ENCODE results near the gene OR6B1. TPM values are rescaled to one million over a fixed set of nuclear protein-coding genes. Genes with fewer than 3 reads are reported as not detected.

The OR6B1 gene
- total RNA-seq (2014; rRNA removed), result not detected in 2 replicates
- polyA plus RNA-seq (2012), result not detected

- DNase-seq (ENCODE audit: low read depth), result no peak
Observed at GRCh38 chr7:144000020-144000419, at the start of gene OR6B1. Gene OR6B1 (plus strand): TSS chr7:144000320. CDS start chr7:144003997, 3,677 bp downstream.

GRCh38 chr7:143953421-143953820, 46.7 kb upstream of the OR6B1 start:
- DNase-seq (ENCODE audit: low read depth), result no peak

- DNase-seq (ENCODE audit: low read depth), result no peak
Observed at GRCh38 chr7:143954135-143954534, 46.0 kb upstream of the OR6B1 start.

- DNase-seq (ENCODE audit: low read depth), result no peak
Observed at GRCh38 chr7:143954544-143954943, 45.6 kb upstream of the OR6B1 start, which contains the start of gene OR2F1. Gene OR2F1 (plus strand): TSS chr7:143954844. CDS start chr7:143959971, 5,127 bp downstream.

- peak; percentile 13 for DNase-seq (ENCODE audit: low read depth)
Observed at GRCh38 chr7:143958781-143959180, 41.3 kb upstream of the OR6B1 start.

GRCh38 chr7:143960813-143961610, 39.1 kb upstream of the OR6B1 start:
- peak; percentile 19 for DNase-seq (ENCODE audit: low read depth)

GRCh38 chr7:143965280-143965679, 34.8 kb upstream of the OR6B1 start:
- no peak for DNase-seq (ENCODE audit: low read depth)

- no peak for DNase-seq (ENCODE audit: low read depth)
Observed at GRCh38 chr7:143967398-143967797, 32.7 kb upstream of the OR6B1 start.

GRCh38 chr7:143973870-143974416, 26.2 kb upstream of the OR6B1 start:
- no peak for DNase-seq (ENCODE audit: low read depth)

- no peak for DNase-seq (ENCODE audit: low read depth)
Observed at GRCh38 chr7:143974459-143974858, 25.7 kb upstream of the OR6B1 start.

GRCh38 chr7:143975617-143976016, 24.5 kb upstream of the OR6B1 start:
- DNase-seq (ENCODE audit: low read depth), result peak; percentile 55

- peak; percentile 92 for DNase-seq (ENCODE audit: low read depth)
Observed at GRCh38 chr7:143978585-143978984, 21.5 kb upstream of the OR6B1 start.

- peak; percentile 95 for DNase-seq (ENCODE audit: low read depth)
Observed at GRCh38 chr7:143979359-143979758, 20.8 kb upstream of the OR6B1 start.

- DNase-seq (ENCODE audit: low read depth), result no peak
Observed at GRCh38 chr7:143979998-143980397, 20.1 kb upstream of the OR6B1 start.

GRCh38 chr7:143980746-143981510, 19.2 kb upstream of the OR6B1 start:
- no peak for DNase-seq (ENCODE audit: low read depth)

GRCh38 chr7:143983960-143984359, 16.2 kb upstream of the OR6B1 start:
- no peak for DNase-seq (ENCODE audit: low read depth)

- no peak for DNase-seq (ENCODE audit: low read depth)
Observed at GRCh38 chr7:143987513-143987912, 12.6 kb upstream of the OR6B1 start.

- DNase-seq (ENCODE audit: low read depth), result no peak
Observed at GRCh38 chr7:143988976-143989745, 11.0 kb upstream of the OR6B1 start.

- no peak for DNase-seq (ENCODE audit: low read depth)
Observed at GRCh38 chr7:143992670-143993069, 7.5 kb upstream of the OR6B1 start.

GRCh38 chr7:143993924-143994323, 6.2 kb upstream of the OR6B1 start:
- no peak for DNase-seq (ENCODE audit: low read depth)

GRCh38 chr7:144001543-144001942, 1.4 kb downstream of the OR6B1 start:
- DNase-seq (ENCODE audit: low read depth), result no peak

- no peak for DNase-seq (ENCODE audit: low read depth)
Observed at GRCh38 chr7:144004703-144005102, 4.6 kb downstream of the OR6B1 start.
